Activated naive CD8-positive, alpha-beta T cell (primary cell): ENCODE measurements around the gene MRPL21.

Experiments
- H3K27ac Mint-ChIP-seq: one replicate; pipeline ENCODE4 v1.8.0; 2021; ENCODE audit warnings: mixed read lengths
- H3K27me3 Mint-ChIP-seq: one replicate; pipeline ENCODE4 v1.8.0; 2021; ENCODE audit warnings: mixed read lengths
- H3K36me3 Mint-ChIP-seq: one replicate; pipeline ENCODE4 v1.8.0; 2021; ENCODE audit warnings: mixed read lengths
- H3K4me1 Mint-ChIP-seq: one replicate; pipeline ENCODE4 v1.8.0; 2021; ENCODE audit warnings: low read depth, mixed read lengths
- H3K4me3 Mint-ChIP-seq: one replicate; pipeline ENCODE4 v1.8.0; 2021; ENCODE audit warnings: mild to moderate bottlenecking, mixed read lengths
- H3K9me3 Mint-ChIP-seq: one replicate; pipeline ENCODE4 v1.8.0; 2021; ENCODE audit warnings: low read depth, mixed read lengths

MRPL21 gene

DNA sequence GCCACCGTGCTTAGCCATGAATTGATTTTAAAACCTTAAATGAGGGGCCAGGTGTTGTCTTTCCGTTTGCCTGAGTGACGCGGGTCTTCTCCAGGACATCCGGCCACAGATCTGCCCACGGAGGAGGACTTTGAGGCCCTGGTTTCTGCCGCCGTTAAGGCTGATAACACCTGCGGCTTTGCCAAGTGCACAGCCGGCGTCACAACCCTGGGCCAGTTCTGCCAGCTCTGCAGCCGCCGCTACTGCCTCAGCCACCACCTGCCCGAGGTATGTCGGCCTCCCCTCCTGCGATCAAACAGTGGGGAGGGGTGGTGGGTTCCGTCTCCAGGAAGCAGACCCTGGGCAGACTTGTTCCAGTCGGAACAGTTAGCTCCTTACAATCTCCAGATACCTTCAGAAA, 34.5 kb upstream of the MRPL21 start:
- H3K27me3 Mint-ChIP-seq: no peaks in the 10 kb centered on the region
- no peak overlapping the region for H3K27ac Mint-ChIP-seq
- no peaks in the 10 kb centered on the region for H3K36me3 Mint-ChIP-seq
- H3K4me1 Mint-ChIP-seq: no peaks in the 10 kb centered on the region
- no peaks in the 10 kb centered on the region for H3K9me3 Mint-ChIP-seq
- no peak overlapping the region for H3K4me3 Mint-ChIP-seq

DNA sequence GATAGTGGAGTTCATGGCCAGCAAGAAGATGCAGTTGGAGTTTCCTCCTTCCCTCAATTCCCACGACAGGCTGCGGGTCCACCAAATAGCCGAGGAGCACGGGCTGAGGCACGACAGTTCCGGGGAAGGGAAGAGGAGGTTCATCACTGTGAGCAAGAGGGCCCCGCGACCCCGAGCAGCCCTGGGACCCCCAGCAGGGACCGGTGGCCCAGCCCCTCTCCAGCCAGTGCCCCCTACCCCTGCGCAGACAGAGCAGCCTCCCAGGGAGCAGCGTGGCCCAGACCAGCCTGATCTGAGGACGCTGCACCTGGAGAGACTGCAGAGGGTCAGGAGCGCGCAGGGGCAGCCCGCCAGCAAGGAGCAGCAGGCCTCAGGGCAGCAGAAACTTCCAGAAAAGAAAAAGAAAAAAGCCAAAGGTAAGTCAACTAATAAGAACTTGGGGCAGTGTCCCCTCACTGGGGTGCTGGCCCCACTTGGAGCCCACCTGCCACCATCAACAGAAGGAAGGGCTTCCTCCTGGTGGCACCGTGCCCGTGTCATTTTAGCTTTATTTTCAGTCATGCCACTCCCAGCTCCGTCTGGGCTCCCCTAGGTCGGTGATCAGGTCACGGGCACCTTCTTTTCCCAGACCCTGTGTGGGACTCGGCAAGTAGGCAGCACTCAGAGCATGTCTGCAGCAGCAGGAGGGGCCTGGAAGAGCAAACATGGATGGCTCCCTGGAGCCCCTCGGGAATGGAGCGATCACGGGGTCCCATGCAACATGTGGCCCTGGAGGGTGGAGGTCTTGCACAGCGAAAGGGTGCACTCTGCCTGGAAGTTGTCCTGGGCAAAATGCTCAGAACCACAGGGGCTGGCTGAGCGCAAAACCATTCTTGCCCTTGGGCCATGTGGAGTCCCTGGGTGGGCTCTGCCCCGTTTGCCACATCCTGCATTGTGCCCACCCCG, 33.3 kb upstream of the MRPL21 start:
- H3K27ac Mint-ChIP-seq: no peak overlapping the region
- H3K27me3 Mint-ChIP-seq: no peaks in the 10 kb centered on the region
- no peak overlapping the region for H3K4me3 Mint-ChIP-seq
- no peaks in the 10 kb centered on the region for H3K9me3 Mint-ChIP-seq
- H3K36me3 Mint-ChIP-seq: no peaks in the 10 kb centered on the region
- no peaks in the 10 kb centered on the region for H3K4me1 Mint-ChIP-seq

DNA sequence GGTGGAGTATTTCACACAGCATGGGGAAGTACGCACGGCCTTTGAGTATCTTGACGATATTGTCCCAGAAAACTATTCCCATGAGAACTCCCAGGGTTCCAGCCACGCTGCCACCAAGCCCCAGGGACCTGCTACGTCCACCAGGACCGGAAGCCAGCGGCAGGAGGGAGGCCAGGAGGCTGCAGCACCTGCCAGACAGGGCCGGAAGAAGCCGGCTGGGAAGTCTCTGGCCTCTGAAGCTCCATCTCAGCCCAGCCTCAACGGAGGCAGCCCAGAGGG, 32.7 kb upstream of the MRPL21 start:
- H3K4me1 Mint-ChIP-seq: no peaks in the 10 kb centered on the region
- H3K4me3 Mint-ChIP-seq: no peak overlapping the region
- H3K27me3 Mint-ChIP-seq: no peaks in the 10 kb centered on the region
- H3K9me3 Mint-ChIP-seq: no peaks in the 10 kb centered on the region
- H3K27ac Mint-ChIP-seq: no peak overlapping the region
- no peaks in the 10 kb centered on the region for H3K36me3 Mint-ChIP-seq

DNA sequence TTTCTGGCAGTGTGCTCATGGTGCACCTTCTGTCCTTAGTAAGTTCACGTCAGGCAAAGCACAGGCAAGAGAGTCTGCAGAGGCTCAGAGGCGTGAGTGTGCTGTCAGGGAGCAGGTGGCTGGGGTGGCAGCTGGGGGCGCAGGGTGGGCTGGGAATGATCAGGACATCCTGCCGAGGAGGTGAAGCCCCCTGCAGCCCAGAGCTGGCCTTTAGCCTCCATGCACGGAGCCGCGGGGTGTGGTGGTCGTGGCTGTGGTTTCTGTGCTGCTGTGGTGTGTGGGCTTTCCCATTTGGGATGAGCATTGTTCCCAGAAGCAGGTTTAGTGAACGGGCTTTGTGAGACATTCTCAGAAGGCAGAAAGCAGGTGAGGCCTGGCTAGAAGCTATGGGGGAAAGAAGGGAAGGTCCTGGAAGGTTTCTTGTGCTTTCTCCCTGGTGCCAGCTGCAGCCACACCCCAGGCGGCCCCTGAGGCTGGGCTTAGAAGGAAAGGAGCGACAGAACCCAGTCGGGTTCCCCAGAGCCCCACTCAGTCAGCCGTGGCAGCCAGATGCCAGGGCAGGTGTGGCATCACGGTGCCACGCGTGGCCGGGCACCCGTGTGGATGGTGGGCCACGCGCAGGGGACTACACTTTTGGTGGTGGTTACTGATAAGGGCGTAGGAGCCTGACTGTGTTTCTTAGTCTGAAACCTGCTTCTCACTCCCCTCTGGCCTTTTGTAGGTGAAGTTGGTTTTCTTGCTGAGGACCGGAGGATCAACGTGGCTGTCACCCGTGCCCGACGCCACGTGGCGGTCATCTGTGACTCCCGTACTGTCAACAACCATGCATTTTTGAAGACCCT, 32.1 kb upstream of the MRPL21 start:
- H3K9me3 Mint-ChIP-seq: no peaks in the 10 kb centered on the region
- no peak overlapping the region for H3K27ac Mint-ChIP-seq
- no peak overlapping the region for H3K4me3 Mint-ChIP-seq
- H3K36me3 Mint-ChIP-seq: no peaks in the 10 kb centered on the region
- H3K4me1 Mint-ChIP-seq: no peaks in the 10 kb centered on the region
- H3K27me3 Mint-ChIP-seq: no peaks in the 10 kb centered on the region

DNA sequence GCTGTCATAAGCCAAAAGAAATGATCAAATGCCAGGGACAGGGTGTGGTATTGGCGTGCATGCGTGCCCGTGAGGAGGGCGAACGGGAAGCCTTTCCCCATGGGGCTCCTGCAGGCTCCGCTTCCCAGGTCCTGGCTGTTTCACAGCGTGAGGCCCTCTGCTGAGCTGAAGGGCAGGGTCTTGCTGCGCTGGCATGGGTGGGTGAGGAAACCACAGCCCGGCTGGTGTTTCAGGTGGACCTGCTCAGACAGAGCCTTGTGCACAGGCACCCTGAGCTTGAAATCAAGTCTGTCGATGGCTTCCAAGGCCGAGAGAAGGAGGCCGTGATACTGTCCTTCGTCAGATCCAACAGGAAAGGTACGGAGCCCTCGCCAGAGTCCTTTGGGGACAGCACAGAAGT, 31.4 kb upstream of the MRPL21 start:
- Mint-ChIP-seq H3K9me3 (no peaks in the 10 kb centered on the region), H3K36me3 (peaks cover 4% of the 10 kb centered on the region), H3K4me3 (no peak overlapping the region), H3K4me1 (no peaks in the 10 kb centered on the region), H3K27ac (no peak overlapping the region), H3K27me3 (no peaks in the 10 kb centered on the region)

DNA sequence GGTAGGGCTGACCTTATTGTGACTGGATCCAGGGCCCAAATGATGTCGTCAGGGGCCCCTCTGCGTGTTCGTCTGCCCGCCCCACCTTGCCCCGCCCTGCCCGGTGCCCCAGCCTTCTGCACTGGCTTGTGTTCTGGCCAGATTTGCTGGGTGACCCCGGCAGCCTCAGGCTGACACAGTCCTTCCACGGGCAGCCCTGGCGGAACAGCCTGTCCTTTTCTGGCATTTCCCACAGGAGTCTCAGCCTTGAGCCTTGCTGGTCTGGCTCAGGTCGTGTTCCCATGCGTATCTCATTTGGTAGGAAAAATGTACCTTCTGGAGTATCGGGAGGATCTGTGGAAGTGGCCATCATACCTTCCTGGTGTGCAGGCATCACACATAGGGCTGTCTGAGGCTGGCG, 31.0 kb upstream of the MRPL21 start:
- Mint-ChIP-seq H3K4me3 (no peak overlapping the region), H3K36me3 (peaks cover 4% of the 10 kb centered on the region), H3K27me3 (no peaks in the 10 kb centered on the region)

DNA sequence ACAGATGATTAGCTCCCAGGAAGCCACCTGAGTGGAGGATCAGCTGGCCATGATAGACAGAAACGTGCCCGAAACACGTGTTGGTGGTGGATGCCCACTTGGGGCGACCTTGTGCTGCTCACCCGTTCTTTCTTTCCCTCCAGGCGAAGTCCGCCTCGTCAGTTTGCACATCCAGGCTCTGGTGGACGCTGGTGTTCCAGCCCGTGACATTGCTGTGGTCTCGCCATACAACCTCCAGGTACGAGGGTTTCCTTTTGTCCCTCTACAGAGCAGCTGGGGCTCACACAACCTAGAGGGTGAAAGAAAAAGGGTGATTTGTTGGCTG, 30.7 kb upstream of the MRPL21 start:
- Mint-ChIP-seq H3K9me3 (no peaks in the 10 kb centered on the region), H3K27ac (no peak overlapping the region), H3K36me3 (peaks cover 4% of the 10 kb centered on the region), H3K4me3 (no peak overlapping the region), H3K27me3 (no peaks in the 10 kb centered on the region), H3K4me1 (no peaks in the 10 kb centered on the region)

More for the DNA sequence above, 31.0 kb upstream of the MRPL21 start:
- H3K27ac Mint-ChIP-seq: no peak overlapping the region
- H3K4me1 Mint-ChIP-seq: no peaks in the 10 kb centered on the region
- no peaks in the 10 kb centered on the region for H3K9me3 Mint-ChIP-seq

DNA sequence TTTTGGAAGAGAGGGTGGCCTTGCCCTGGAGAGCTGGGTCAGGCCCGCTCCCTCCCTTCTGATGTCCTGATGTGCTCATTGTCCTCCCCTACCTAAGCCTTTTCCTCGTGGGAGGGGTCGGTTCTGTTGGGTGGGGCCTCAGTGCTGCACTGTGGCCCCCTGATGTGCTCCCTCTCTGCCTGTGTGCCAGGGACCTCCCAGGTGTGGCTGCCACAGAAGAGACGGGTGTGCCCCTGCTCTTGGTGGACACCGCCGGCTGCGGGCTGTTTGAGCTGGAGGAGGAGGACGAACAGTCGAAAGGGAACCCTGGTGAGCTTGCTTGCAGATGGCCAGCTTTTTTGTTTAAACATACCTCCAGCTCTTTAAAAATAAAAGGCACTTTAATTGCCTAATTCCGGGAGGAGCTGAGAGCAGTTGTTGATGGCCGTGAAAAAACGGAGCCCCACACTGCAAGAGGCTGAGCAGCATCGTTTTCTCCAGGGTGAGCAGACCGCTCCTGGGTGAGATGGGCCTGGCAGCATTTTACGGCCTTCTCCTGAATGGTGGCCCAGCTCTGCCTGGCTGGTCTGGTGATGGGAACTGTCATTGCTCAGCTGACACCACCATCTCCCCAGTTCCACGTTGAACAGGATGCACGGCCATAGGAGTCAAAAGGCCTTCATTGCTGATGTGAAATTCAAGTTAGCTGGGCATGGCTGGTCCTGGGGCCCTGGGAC, 30.1 kb upstream of the MRPL21 start:
- H3K4me3 Mint-ChIP-seq: no peak overlapping the region
- no peak overlapping the region for H3K27ac Mint-ChIP-seq
- H3K9me3 Mint-ChIP-seq: no peaks in the 10 kb centered on the region
- H3K27me3 Mint-ChIP-seq: no peaks in the 10 kb centered on the region
- H3K4me1 Mint-ChIP-seq: no peaks in the 10 kb centered on the region
- peaks cover 4% of the 10 kb centered on the region for H3K36me3 Mint-ChIP-seq

DNA sequence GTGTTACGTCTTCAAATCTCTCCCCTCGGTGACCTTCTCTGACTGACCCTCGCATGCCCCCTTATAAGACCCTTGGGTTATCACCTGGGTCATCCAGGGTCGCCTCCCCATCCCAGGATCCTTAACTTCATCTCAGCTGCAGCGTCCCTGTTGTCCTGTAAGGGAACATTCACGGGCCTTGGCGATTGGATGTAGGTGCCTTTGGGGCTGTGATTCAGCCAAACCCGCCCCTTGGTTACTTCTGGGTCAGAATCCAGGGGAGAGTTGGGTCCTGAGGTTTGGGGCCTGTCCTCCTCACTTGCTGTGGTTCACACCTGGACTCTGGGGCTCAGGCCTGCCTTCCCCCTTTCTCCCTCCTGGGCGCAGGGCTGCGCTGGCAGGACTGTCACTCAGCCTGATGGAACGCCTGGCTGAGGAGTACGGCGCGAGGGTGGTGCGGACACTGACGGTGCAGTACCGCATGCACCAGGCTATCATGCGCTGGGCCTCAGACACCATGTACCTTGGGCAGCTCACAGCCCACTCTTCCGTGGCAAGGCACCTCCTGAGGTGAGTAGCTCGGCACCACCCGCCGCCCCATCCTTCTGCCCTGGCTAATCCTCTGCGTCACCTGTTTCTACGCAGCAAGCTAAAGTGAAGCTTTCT, 29.4 kb upstream of the MRPL21 start:
- H3K27me3 Mint-ChIP-seq: no peaks in the 10 kb centered on the region
- peaks cover 5% of the 10 kb centered on the region for H3K36me3 Mint-ChIP-seq
- no peak overlapping the region for H3K4me3 Mint-ChIP-seq
- H3K9me3 Mint-ChIP-seq: no peaks in the 10 kb centered on the region
- H3K4me1 Mint-ChIP-seq: no peaks in the 10 kb centered on the region
- no peak overlapping the region for H3K27ac Mint-ChIP-seq

DNA sequence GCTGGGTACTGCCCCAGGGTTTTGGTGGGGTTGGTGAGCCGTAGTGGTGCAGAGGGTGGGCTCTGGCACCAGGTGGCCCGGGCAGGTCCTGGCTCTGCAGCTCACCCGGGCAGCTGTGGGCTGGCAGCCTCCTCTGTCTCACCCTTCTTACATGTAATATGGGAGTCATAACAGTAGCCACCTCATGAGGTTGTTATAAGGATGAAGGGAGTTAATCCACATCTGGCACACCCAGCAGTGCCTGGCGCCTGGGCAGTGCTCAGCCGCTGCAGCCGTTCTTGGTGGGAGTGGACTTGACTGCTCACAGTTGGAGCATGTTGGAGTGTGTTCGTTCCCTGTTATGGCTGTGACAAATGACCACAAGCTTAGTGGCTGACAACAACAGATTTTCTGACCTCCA, 28.7 kb upstream of the MRPL21 start:
- H3K27ac Mint-ChIP-seq: no peak overlapping the region
- H3K9me3 Mint-ChIP-seq: no peaks in the 10 kb centered on the region
- no peaks in the 10 kb centered on the region for H3K4me1 Mint-ChIP-seq
- H3K4me3 Mint-ChIP-seq: no peak overlapping the region
- peaks cover 8% of the 10 kb centered on the region for H3K36me3 Mint-ChIP-seq
- H3K27me3 Mint-ChIP-seq: no peaks in the 10 kb centered on the region

DNA sequence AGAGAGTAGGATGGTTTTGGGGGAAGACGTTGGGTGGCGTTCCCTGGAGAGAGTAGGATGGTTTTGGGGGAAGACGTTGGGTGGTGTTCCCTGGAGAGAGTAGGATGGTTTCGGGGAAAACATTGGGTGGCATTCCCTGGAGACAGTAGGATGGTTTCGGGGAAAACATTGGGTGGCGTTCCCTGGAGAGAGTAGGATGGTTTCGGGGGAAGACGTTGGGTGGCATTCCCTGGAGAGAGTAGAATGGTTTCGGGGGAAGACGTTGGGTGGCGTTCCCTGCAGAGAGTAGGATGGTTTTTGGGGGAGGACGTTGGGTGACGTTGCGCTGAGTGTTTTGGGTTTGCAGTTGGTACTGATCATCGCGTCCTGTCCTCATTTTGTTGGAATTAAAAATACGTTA, 28.3 kb upstream of the MRPL21 start:
- Mint-ChIP-seq H3K4me3 (no peak overlapping the region), H3K9me3 (no peaks in the 10 kb centered on the region), H3K27ac (no peak overlapping the region), H3K4me1 (no peaks in the 10 kb centered on the region), H3K27me3 (no peaks in the 10 kb centered on the region), H3K36me3 (peaks cover 12% of the 10 kb centered on the region)

DNA sequence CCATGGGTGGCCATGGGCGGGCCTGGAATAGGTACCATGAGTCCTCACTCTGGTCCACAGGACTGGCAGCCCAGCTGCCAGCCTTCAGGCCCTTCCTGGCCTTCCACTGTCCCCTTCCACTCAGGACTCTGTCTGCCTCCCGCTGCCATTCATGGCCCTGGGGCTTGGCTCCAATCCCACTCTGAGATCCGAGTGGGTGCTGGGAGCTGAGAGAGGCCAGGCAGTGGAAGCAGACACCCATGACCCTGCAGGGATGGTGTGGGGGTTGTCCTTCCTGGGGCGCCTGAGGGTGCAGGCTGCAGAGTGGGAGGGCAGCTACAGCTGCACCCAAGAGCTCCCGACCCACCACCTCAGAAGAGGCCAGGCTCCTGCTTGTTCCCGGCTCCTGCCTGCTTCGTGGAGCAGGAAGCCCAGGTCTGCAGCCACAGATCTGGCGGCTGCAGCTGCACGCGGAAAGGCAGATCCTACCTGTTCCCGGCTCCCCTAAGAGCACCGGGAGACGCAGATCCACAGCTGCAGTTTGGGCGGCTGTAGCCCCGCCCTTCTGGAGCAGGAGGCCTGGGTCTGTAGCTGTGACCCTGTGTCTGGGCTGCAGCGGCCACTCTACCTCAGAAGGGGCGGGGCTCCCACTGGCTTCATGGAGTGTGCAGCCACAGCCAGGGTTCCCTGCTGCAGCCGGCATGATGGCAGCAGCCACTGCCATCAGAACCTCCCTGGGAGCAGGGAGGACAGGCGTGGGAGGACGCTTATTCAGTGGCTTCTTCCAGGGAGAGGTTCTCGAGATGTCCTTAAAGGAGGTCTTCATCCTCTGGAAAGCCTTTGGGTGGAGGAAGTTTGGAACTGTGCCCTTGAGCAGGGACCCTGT, 27.6 kb upstream of the MRPL21 start:
- H3K27me3 Mint-ChIP-seq: no peaks in the 10 kb centered on the region
- H3K27ac Mint-ChIP-seq: no peak overlapping the region
- H3K36me3 Mint-ChIP-seq: peaks cover 14% of the 10 kb centered on the region
- H3K4me1 Mint-ChIP-seq: no peaks in the 10 kb centered on the region
- H3K4me3 Mint-ChIP-seq: no peak overlapping the region
- H3K9me3 Mint-ChIP-seq: no peaks in the 10 kb centered on the region

DNA sequence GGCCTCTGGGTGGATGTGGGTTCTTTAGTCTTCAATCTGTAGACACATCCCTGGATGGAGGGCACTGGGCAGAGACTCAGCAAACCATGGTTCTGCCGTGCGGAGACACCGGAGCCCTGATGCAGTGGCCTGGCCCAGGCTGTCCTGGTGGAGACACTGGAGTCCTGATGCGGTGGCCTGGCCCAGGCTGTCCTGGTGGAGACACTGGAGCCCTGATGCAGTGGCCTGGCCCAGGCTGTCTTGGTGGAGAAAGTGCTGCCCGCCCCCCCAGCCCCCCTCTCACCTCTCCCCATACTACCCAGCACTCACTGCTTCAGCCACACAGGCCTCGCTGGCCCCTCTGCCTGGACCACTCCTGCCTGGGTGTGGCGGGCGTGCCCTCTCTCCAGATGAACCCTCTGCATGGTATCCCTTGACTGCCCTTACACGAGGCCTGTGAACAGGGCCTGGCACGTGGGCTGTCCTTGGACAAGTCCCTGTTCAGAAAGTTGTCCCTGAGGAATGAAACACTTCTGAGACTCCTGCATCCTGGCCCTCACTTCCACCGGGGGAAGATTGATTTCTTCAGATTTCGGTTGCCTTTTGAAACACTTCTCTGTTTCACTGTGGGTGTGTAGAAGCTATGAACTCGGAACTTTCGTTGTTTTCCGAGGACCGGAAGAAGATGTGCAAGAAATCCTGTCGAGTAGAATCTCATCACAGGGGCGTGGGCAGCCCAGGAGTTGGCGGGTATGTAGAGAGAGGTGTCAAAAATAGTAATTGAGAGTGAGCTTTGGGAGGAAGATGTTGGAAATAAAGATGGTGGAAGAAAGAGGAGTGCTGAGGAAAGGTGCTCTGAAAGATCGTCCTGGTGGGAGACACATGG, 26.3 kb upstream of the MRPL21 start:
- Mint-ChIP-seq H3K4me3 (no peak overlapping the region), H3K36me3 (peaks cover 23% of the 10 kb centered on the region)

More for the DNA sequence above, 26.3 kb upstream of the MRPL21 start:
- Mint-ChIP-seq H3K27me3 (no peaks in the 10 kb centered on the region), H3K27ac (no peak overlapping the region), H3K9me3 (peaks cover 8% of the 10 kb centered on the region), H3K4me1 (no peaks in the 10 kb centered on the region)
